SW480 (cell line): ENCODE data around the gene WSCD2.
"Not testable (repeated sequence)": the region's sequence is repeated elsewhere in the genome, so short reads cannot be mapped to it uniquely, and the experiment has no call there.

ENCODE experiments used
- DNase-seq: peaks from one replicate; pipeline ENCODE4 v3.0.0-alpha.2; 2016; ENCODE audit warnings: low spot score

WSCD2 gene

DNA sequence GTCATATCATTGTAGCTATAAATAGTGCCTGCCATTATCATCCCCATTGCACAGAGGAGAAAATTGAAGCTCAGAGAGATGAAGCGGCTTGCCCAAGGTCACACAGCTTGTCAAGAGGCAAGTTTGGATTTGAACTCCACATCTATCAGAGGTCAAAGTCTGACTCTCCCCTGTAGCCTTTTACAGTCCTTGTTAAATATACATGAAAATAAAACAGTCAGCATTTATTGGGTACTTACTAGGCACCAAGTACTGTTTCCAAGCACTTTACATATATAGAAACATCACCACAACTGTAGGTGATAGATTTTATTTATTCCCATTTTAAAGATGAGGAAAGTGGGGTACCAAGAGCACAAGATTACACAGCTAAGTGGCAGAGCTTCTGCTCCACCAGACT is 67.2 kb downstream of the WSCD2 start:
- no peak for DNase-seq

DNA sequence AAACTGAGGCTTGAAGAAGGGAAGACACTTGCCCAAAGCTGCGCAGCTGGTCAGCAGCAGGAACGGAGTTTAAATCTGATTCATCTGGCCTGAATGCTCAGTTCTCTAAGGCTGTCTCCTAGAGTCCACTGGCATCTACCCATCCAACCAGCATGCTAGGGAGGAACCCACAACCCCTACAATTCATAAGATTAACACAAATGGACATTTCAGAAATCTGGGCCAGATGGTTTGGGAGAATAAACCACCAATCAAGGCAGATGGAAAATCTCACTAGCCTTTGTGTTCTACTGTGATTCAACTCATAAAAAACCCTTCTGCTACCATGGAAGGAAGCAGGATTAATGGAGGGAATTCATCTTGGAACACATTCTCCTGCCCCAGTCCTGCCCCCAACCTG is 67.8 kb downstream of the WSCD2 start:
- no peak for DNase-seq

DNA sequence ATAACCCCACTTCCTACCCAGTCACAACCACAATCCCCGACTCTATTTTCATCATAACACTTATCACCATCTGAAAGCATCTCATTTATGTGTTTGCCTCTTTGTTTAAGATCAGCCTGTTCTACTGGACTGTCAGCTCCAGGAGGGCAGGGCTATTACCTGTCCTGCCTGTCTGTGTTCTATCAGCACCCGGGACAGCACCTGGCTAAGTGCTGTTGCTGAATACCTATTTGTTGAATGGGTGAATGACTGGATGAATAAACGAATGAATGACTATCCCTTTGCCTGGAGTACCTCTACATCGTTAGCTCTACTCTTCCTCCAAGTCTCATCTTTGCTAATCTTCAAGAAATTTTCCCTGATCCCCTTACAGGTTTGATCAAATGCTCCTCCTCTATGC is 69.0 kb downstream of the WSCD2 start:
- DNase-seq, result no peak

DNA sequence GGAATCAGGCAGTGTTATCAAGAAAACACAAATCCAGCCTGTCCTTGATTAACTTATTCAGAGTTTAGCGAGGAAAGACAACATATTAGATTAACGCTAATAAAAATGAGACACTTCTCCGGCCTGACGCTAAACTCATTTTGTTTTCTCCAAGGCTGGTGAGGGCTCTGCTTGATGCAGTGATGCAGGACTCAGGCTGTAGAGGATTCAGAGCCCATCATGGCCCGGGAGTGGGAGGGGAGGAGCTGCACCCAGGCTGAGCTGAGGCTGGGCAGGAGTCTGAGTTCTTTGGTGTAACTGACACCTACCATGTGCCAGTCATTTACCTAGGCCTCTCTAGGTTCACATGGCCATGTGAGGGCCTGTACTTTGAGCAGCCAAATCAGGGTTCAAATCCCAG is 70.0 kb downstream of the WSCD2 start:
- no peak for DNase-seq

DNA sequence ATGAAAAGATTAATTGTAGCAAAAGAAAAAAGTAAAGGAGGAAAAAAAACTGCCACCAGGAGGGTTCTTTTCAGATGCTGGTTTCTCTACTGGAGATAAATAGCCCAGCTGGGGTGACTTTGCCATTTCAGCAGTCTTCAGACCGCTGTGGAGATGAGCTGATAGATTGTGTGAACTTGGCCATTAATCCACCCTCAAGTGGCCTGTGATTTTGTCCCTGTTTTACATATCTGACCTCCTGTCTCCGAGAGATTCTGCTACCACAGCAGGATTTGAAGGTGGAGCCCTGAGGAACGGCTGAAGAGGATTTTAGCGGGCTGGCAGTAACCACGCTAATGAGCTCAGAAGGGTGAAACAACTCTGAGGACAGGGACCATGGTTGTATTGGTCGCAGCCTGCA is 72.7 kb downstream of the WSCD2 start:
- no peak for DNase-seq

DNA sequence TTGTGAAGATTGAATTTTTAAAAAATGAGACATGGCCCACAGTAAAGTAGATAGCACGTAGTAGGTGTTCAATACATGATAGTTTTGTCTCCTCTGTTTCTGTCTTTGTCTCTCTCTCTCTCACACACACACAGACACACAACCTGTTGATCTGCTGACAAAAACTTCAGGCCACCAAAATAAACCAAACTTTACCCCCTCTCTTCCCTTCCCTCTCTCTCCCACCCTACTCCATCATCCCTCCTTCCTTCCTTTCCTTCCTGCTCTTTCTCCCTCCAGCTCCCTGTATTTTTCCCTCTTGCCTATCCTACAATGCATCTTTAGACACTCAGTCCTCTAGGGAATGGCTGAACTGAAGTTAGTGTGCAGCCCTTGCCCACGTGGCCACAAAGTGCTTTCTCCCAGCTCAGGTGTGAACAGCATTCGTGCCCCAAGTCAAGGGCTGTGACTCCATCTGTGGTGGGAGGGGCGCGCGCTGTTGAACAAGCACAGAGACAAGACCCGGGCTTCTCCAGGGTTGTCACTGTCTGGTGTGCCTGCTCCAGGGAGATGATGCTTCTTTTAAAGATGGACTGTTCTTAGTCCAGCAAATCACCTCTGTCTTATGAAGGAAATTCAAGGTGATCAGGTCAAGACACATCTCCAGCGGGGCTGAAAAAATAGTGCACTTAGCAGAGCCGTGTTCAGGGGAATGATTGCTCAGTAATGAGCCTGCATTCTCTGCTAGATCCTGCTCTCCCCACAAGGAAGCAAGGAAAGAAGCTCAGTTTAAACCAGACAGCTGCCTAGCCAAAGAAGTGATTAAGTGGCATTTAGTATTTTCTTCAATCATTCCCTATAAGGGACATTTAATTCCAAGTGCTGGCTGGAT is 75.3 kb downstream of the WSCD2 start:
- no peak for DNase-seq

DNA sequence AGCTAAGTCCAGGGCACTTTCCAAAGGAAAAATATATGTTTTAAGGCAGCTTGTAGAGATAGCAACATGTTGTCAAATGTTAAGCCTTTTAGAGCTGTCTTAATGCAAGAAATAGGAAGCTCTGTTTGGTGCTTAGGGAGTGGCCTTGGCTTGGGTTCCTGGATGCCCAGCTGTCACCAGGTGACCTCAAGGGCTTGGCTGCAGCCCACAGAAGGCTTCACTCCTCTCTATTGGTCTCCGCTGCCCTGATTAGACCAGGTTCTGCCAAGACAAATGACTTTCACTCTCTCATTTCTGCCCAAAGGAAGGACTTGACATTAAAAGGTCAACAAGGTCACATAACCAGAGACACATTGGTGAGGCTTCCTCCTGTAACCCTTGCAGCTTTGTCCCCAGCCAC is 76.8 kb downstream of the WSCD2 start:
- no peak for DNase-seq

DNA sequence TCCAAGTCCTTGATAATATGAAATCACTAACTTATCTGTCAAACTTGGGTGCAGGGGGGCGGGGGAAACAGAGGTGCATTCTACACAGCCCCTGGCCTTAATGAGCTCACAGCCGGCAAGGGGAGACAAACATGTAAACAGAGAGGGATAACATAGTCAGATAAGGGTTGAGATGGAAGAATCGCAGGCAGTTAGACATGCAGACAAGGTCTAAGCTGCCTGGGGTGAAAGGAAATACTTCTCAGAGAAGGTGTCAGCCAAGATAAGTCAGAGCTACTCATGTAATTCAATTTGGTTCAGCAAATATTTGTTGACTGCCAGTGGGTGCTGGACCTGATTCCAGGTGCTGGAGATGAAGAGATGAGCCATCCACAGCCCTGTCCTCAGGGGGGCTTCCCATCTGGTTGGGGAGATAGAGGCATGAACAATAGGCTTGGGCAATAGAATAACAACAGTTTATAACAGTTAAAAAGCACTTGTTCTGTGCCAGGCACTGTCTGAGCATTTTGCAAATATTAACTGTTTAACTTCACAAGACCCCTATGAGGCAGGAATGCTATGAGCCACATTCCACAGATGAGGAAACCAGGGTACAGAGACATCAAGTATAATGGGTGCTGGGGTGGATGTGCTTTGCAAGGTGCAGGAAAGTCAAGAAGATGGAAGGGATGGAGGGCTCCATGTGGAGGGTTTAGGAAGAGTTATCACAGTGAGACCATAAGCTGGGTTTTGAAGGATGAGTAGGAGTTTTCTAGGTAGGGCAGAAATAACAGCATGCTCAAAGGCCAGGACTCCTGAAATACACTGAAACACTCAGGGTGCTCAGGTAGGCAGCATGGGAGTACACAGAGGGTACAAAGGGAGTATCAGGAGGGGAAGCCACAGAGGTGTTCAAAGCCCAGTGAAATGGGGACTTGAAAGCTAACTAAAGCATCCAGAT is 79.0 kb downstream of the WSCD2 start:
- no peak for DNase-seq

DNA sequence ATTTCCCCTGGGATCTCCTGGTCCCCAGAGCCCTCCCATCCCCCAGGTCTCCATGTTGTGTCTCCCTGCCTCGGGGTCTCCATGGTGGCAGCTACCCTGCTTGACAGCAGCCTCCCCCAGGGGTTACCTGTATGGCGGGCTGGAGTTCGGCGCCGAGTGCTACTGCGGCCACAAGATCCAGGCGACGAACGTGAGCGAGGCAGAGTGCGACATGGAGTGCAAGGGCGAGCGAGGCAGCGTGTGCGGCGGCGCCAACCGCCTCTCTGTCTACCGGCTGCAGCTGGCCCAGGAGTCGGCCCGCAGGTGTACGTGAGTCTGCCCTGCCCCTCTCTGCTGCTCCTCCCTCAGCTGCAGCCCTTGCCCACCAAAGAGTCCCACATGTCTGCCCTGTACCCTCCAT is 80.9 kb downstream of the WSCD2 start:
- no peak for DNase-seq

DNA sequence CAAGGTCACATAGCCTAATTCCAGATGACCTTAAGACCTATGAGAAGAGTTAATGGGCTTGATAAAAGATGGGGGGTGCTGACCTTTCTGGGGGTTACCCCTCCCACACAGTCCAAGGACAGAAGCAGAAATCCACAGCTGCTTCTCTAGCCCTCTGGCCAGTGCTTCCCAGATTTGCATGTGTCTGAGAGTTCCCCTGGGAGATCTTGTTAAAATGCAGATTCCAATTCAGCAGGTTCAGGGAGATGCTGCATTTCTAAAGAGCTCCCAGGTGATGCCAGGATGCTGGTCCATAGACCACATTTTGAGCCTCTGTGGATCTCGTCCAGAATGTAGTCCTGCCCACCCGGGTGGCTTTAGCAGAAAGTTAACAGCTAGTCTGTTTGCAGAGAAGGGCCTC is 82.1 kb downstream of the WSCD2 start:
- DNase-seq, result no peak

DNA sequence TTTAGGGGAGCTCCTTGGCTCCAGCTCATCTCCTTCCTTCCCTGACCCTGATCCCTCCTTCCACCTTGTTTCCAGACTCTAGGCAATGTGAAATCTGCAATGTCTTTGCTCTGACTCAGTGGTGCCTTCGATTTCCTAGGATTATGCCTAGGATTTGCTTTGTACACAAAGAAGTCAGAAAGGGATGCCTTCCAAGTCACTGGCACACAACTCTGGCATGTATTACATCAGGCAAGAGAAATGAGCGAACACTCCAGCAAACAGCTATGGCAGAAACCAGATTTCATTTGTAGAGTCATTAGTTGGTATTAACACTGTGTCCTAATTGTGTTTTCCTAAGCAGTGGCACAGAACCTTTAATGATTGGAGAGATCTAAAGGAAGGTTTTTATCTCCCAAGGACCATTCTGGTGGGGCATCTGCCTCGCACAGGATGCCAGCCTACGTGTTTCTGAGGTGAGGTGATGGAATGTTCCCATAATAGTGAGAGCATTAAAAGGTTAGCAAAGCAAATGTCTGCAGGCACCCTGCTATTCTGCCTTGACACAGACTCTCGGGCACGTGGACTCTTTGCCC is 84.9 kb downstream of the WSCD2 start:
- no peak for DNase-seq

DNA sequence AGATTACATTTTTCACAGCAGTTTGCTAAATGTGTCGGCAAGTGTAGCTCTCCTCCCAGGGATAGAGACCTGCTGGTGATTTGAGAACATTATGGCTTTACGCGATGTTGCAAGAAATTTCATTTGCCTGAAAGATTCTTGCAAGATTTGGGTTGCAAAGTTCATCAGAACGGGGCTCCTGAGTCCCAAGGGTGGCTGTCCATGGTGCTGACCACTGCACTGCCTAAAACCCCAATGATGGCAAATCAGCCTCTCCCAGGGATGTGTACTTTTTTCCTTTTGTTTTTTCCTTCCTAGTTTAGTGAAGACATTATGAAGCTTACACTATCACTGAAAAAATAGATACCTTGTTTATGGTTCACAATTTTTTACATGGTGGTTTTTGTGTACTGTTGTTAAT is 85.4 kb downstream of the WSCD2 start:
- DNase-seq, result peak; percentile 11

DNA sequence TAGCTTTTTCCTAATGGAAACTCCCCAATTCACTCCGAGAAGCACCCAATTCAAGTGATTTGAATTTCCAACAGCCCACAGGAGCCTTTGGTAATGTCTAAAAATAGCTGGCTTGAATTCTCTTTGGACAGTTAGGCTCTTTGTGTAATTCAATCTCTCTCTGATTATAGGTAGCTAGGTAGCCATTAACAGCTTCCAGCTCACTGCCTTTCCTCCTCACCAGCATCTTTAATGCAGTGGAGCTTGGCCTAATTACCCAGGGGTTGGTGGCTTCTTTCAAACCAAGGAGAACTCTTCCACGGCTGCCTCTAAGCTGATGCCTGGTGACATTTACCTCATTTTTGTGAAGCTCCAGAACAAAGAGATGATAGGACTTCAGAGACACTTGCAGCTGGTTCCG is 86.4 kb downstream of the WSCD2 start:
- DNase-seq, result no peak

DNA sequence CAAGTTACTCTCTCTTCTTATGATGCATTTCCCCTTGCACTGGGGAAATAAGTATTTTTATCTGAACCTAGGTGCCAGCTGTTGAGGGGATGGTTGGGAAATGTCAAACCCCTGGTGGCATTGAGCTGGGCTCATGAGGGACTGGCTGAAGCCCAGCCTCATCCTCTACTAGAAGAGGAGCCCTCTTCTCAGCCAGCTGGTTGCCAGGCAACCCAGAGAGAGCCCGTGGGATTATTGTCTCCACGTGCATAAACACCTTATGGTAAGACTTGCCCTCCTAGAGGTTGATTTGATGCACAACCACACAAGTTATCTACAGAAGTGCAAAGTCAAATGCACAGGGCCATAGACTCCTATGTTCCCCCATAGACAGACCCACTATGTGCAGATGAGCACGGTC is 89.8 kb downstream of the WSCD2 start:
- no peak for DNase-seq

DNA sequence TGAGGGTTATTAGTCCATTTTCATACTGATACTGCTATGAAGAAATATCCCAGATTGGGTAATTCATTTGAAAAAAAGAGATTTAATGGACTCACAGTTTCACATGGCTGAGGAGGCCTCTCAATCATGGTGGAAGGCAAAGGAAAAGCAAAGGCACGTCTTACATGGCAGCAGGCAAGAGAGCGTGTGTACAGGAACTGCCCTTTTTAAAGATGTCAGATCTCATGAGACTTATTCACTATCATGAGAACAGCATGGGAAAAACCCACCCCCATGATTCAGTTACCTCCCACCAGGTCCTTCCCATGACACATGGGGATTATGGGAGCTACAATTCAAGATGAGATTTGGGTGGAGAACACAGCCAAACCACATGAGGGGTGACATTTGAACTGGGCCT is 96.0 kb downstream of the WSCD2 start:
- not testable (repeated sequence) for DNase-seq

DNA sequence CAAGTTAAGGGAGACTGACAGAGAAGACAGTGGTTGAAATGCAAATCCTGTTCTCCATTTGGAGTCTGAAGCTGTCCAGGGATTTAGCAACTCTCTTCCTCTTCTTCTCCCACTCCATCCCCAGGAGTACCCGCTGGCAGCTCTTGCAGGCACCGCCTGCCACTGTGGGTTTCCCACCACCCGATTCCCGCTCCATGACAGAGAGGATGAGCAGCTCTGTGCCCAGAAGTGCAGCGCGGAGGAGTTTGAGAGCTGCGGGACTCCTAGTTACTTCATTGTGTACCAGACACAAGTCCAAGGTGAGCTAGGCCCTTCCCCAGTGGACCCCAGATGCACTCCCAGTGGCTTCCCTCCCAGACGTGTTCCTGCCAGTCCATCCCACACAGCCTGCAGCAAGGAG is 97.8 kb downstream of the WSCD2 start:
- DNase-seq, result no peak

DNA sequence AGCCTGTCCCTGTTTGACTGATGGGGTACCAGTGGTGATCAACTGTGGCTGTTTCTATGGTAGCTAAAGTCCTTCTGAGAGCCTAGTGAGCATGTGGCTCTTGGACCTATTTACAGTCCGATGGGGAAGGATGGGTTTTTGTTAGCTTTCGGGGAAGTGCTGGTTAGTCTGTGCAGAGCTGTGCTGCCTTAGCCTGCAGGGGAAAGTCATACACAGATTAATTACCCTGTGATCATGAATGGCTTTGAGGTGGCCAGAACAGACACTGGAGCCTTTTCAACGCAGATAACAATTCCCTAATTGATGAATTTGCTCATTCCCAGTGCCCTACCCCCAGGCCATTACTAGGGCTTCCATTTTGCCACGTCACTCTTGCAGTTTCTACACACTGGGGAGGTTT is 99.7 kb downstream of the WSCD2 start:
- no peak for DNase-seq

DNA sequence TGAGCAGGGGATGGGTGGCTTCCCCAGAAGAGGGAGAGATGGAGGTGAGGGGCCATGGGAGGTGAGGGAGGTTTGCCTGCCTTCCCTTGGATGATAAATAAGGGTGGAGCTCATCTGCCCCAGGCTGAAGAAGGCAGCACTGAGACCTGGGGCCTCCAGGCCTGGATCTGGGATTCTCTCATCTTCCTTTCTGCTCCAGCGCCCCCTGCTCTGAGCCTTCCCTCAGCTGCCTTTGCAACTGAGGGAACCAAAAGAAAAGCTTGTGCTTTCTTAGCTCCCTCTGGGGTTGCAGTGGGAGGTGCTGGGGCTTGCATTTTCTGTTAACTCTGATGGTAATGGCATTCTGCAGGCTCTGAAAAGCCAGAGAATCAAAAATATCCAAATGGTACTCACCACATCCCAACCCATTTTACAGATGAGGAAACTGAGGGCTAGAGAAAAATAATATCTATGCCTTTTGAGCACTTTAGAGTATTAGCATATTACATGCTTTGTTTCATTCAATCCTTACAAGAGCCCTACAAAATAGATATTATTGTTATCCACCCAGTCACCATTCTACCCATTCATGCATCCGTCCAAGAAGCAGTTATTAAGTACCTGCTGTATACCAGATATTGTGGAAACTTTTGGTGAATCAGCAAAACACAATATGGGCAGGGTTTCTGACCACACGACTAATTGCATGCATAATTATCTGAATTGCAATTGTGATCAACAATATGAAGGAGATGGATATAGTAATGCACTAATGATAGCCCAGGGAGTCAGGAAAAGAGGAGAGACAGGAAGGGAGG is 102.2 kb downstream of the WSCD2 start:
- DNase-seq, result no peak

DNA sequence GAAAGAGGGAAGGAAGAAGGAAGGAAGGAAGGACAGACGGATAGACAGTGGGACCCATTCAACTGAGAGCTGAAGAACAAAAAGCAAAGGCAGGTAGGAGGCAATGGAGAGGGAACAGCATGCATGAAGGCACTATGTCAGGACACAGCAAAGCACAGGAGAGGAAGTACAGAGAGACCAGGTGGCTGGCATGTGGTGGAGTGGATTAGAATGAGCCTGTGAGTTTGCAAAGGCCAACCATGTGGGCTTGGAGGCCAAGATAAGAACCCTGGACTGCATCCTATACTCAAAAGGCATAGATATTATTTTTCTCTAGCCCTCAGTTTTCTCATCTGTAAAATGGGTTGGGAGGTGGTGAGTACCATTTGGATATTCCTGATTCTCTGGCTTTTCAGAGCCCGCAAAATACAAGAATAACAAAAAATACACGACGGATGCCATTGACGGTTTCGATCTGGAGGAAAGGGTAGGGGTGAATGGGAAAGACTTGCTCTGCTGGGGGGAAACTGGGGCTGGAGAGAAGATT is 102.9 kb downstream of the WSCD2 start:
- DNase-seq, result no peak

DNA sequence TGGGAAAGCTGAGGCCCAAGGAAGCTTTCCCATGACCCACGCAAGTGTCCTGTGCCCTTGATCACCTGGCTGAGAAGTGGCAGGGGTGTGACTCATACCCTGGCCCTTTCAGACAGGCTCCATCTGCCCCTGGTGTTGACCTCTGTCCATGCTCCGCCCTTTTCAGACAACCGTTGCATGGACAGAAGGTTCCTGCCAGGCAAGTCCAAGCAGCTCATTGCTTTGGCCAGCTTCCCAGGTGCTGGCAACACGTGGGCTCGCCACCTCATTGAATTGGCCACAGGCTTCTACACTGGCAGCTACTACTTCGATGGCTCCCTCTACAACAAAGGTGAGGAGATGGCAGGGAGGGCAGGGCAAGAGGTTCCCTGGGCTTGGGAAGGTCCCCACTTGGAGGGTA is 103.5 kb downstream of the WSCD2 start:
- peak; percentile 18 for DNase-seq

DNA sequence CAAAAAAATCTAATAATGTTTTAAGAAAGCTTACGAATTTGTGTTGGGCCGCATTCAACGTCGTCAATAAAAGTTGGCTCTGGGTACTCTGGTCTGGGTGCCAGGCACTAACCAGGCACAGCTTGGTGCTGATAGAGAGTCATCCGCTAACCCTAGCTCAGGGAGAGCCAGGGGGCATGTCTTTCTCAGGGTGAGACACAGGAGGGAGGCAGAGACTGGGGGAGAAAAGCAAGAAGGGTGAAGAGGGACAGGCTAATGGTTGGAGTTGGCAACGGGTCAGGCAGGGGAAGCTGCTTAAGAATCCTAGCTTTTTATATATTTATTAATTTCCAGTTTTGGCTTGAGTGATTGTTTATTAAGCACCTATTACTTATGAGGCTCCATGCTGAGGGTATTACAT is 105.1 kb downstream of the WSCD2 start:
- DNase-seq, result no peak
